ENCODE data around the gene DMAC2L. TPM values are rescaled to one million over a fixed set of nuclear protein-coding genes. Genes with fewer than 3 reads are reported as not detected.
A peak's percentile ranks its signal among the peaks of the same experiment; 100 is the strongest.
"Not testable (repeated sequence)": the region's sequence is repeated elsewhere in the genome, so short reads cannot be mapped to it uniquely, and the experiment has no call there.

DMAC2L gene
- total RNA-seq, 1 donor from 2014 or later, result 19.6 TPM

DNA sequence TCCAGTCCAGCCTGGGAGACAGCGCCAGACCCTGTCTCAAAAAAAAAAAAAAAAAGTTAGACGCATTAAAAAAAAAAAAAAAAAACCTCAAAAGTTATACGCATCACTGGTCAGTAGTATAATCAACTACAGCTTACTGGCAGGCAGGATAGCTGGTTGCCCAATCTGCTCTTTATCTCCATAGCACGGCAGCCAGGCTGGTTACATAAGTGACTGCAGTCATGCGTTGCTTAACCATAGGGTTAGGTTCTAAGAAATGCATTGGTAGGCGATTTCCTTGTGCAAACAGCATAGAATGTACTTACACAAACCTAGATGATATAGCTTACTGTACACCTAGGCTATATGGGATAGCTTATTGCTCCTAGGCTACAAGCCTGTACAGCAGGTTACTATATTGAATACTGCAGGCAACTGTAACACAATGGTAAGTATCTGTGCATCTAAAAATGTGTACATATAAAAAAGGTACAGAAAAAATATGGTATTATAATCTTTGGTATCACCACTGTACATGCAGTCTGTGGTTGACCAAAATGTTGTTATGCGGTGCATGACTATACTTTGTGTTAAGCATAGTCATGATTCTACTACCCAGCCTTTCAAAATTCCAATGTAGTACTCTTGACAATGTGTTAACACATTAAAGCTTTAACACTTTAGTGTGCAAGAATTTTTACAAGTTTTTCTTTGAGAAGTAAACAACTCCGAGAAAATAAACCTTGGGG is 8.2 kb upstream of the DMAC2L start:
- Histone ChIP-seq H3K36me3 (no peaks in the 10 kb centered on the region), H3K27me3 (ENCODE audit: low read depth) (no peaks in the 10 kb centered on the region), H3K27ac (no peak overlapping the region), H3K4me3 (no peak overlapping the region), H3K4me1 (no peaks in the 10 kb centered on the region), H3K9me3 (no peaks in the 10 kb centered on the region)
- peak; percentile 92 for ATAC-seq
- intact Hi-C loops (cut with DNase I), result no loop called here
- no peak for TF ChIP-seq CTCF (IDR thresholded peaks at IDR 0.05)
- peak; percentile 72 for DNase-seq

DNA sequence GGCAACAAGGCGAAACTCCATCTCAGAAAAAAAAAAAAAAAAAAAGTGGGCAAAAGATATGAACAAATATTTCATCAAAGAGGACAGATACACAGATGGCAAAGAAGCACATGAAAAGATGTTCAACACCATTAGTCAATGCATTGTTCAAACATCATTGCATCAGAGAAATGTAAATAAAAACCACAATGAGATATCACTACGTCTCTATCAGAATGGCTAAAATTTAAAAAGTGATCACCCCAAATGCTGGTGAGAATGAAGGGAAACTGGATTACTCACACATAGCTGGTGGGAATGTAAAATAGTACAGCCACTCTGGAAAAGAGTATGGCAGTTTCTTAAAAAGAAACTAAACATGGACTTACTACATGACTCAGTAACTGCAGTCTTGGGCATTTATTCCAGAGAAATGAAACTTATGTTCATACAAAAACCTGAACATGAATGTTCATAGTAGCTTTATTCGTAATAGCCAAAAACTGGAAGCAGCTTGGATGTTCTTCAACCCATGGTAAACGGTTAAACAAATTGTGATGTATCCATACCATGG is 3.7 kb upstream of the DMAC2L start:
- DNase-seq (no peak), ATAC-seq (no peak)
- Histone ChIP-seq H3K9me3 (no peaks in the 10 kb centered on the region), H3K4me3 (no peak overlapping the region), H3K27me3 (ENCODE audit: low read depth) (no peaks in the 10 kb centered on the region), H3K27ac (no peak overlapping the region), H3K36me3 (no peaks in the 10 kb centered on the region), H3K4me1 (peaks cover 16% of the 10 kb centered on the region)
- TF ChIP-seq CTCF (IDR thresholded peaks at IDR 0.05), result no peak
- intact Hi-C loops (cut with DNase I), result no loop called here

GRCh38 chr14:50310445-50310844 is 1.7 kb upstream of the DMAC2L start:
- no peaks in the 10 kb centered on the region for H3K27me3 ChIP-seq (ENCODE audit: low read depth)
- DNase-seq (no peak), ATAC-seq (no peak)
- no peak overlapping the region for H3K27ac ChIP-seq
- H3K36me3 ChIP-seq, result no peaks in the 10 kb centered on the region
- no peak for TF ChIP-seq CTCF (IDR thresholded peaks at IDR 0.05)
- no peaks in the 10 kb centered on the region for H3K9me3 ChIP-seq
- intact Hi-C loops (cut with DNase I), result no loop called here
- peaks cover 17% of the 10 kb centered on the region for H3K4me1 ChIP-seq
- H3K4me3 ChIP-seq, result no peak overlapping the region

DNA sequence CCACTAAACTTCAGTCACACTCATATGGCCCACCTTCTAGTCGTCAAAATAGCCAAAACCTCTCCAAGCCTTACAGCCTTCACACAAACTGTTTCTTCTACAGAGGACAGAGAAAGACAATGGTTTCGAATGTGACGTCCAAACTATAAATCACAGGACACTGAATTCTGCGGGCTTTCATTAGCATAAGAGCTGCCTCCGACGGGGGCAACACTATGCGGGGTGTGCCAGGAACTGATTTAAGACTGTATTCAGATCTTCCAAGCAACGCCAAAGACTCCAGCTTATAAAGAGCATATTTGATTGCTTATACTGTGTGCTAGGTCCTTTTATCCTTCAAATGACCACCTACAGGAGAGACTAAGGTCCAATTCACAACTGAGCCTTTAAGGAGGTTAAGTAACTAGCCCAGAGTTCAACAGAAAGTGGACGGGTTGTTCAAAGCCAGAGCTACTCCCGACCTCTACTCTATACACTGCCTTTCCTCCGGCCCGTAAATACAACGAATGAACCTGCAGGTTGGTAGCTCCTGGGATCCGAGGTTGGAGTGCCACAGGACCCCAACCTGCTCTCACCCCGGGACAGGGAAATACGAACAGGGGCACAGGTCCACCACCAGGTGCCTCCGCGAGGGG is 670 bp upstream of the DMAC2L start:
- Histone ChIP-seq H3K27me3 (ENCODE audit: low read depth) (no peaks in the 10 kb centered on the region), H3K9me3 (no peaks in the 10 kb centered on the region), H3K36me3 (no peaks in the 10 kb centered on the region), H3K4me3 (peak overlapping the region; percentile 93), H3K4me1 (peaks cover 17% of the 10 kb centered on the region), H3K27ac (peak overlapping the region; percentile 94)
- intact Hi-C loops (cut with DNase I), result no loop called here
- peak; percentile 53 for TF ChIP-seq CTCF (IDR thresholded peaks at IDR 0.05)
- DNase-seq (no peak), ATAC-seq (no peak)

DNA sequence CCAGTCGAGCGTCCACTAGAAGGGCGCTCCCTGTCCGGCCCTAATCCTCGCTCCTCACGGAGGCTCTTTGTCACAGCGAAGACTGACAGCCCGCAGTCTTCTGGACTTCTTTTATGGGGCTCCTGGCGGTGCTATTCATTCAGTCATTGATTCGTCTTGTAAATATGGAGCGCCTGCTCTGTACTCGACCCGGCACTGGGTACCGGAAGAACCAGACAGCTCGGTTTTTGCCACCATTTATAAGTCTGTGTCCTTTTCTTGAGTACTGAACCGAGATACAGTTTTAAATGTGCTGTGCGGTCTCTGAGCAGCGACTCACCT is 570 bp downstream of the DMAC2L start:
- TF ChIP-seq CTCF (IDR thresholded peaks at IDR 0.05), result no peak
- peak overlapping the region; percentile 93 for H3K4me3 ChIP-seq
- peak; percentile 35 to 43 for ATAC-seq
- peak overlapping the region; percentile 94 for H3K27ac ChIP-seq
- no peak for DNase-seq
- H3K36me3 ChIP-seq, result no peaks in the 10 kb centered on the region
- H3K27me3 ChIP-seq (ENCODE audit: low read depth), result no peaks in the 10 kb centered on the region
- no peaks in the 10 kb centered on the region for H3K9me3 ChIP-seq
- intact Hi-C loops (cut with DNase I), result no loop called here
- H3K4me1 ChIP-seq, result peaks cover 17% of the 10 kb centered on the region

DNA sequence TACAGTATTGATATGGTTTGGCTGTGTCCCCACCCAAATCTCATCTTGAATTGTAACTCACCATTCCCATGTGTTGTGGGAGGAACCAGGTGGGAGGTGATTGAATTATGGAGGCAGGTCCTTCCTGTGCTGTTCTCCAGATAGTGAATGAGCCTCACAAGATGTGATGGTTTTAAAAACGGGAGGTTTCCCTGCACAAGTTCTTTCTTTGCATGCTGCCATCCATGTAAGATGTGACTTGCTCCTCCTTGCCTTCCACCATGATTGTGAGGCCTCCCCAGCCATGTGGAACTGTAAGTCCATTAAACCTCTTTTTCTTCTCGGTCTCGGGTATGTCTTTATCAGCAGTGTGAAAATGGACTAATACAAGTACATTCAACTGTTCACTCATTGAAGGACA is 2.0 kb downstream of the DMAC2L start:
- H3K4me3 ChIP-seq; H3K27me3 ChIP-seq (ENCODE audit: low read depth); H3K36me3 ChIP-seq; DNase-seq; intact Hi-C loops (cut with DNase I); H3K9me3 ChIP-seq; H3K27ac ChIP-seq; ATAC-seq: not testable (repeated sequence)
- H3K4me1 ChIP-seq, result peaks cover 17% of the 10 kb centered on the region
